ENCODE results near the gene PRKAB1.
"Not testable (repeated sequence)": the region's sequence is repeated elsewhere in the genome, so short reads cannot be mapped to it uniquely, and the experiment has no call there.

PRKAB1 gene

DNA sequence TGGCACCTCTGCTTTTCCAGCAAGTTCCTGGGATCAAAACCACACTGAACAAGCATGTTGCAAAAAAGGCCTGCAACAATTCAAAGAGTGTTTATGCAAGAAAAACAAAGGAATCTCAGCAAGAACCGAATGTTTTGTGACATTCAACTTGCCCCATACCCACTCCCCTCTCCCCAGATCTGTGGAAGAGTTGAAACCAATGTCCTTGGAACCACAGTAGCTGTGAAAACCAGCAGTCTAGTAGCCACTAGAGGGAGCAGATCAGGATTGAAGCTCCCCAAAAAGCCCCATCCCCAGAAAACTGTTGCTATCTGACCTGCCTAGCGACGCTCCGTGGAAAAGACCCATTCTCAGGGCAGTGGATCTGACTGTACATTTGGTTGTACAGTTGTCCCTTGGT lies 27.1 kb downstream of the PRKAB1 start:
- no peak overlapping the region for H3K4me3 ChIP-seq (ENCODE audit: low read depth, low read length)
- TF ChIP-seq, protein P1, sequence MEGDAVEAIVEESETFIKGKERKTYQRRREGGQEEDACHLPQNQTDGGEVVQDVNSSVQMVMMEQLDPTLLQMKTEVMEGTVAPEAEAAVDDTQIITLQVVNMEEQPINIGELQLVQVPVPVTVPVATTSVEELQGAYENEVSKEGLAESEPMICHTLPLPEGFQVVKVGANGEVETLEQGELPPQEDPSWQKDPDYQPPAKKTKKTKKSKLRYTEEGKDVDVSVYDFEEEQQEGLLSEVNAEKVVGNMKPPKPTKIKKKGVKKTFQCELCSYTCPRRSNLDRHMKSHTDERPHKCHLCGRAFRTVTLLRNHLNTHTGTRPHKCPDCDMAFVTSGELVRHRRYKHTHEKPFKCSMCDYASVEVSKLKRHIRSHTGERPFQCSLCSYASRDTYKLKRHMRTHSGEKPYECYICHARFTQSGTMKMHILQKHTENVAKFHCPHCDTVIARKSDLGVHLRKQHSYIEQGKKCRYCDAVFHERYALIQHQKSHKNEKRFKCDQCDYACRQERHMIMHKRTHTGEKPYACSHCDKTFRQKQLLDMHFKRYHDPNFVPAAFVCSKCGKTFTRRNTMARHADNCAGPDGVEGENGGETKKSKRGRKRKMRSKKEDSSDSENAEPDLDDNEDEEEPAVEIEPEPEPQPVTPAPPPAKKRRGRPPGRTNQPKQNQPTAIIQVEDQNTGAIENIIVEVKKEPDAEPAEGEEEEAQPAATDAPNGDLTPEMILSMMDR (IDR thresholded peaks at IDR 0.05; ENCODE audit: control insufficient read depth, extremely low read depth, insufficient read depth): peak; percentile 56
- no peak for DNase-seq (ENCODE audit: low read depth)

DNA sequence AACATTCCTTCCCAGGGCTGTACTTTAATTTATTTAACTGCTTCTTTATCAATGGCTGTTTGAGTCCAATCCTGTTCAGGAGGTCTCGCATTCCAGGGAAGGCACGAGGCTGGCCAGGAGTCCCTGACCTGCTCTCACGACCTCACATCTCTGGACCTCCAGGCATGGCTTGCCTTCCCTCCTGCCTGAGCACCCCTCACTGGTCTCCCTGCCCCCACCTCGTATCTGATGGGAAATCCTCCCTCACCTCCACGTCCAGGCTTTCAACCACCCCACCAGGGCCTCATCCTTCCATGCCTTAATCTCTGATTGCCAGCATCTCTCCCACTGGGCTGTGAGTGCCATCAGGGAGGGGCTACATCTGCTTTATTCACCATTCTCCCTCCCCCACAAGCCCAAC lies 29.0 kb downstream of the PRKAB1 start:
- TF ChIP-seq, protein P1 (IDR thresholded peaks at IDR 0.05; ENCODE audit: control insufficient read depth, extremely low read depth, insufficient read depth): no peak
- H3K4me3 ChIP-seq (ENCODE audit: low read depth, low read length): no peak overlapping the region
- DNase-seq (ENCODE audit: low read depth): no peak

DNA sequence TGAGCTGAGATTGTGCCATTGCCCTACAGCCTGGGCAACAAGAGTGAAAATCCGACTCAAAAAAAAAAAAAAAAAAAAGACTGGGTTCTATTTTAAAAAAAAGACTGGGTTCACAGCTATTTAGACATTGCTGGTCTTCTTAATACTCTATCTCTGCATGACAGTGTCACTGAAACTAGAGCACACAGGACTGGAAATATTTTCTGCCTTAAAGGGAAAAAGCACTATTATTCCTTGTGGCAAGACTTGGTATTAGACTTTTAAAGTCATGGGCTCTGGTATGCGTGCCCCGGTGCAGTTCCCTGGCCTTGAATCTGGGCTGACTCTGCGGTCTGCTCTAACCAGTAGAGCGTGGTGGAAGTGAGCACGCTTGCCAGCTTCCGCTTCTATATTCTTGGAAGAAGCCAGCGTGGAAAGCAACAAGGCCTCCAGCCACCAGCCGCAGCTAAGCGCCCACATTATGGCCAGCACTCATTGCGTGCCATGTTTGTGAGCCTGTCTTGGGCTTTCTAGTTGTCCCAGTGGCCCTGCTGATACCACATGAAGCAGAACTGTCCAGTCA lies 31.3 kb downstream of the PRKAB1 start:
- DNase-seq (ENCODE audit: low read depth): no peak
- no peak overlapping the region for H3K4me3 ChIP-seq (ENCODE audit: low read depth, low read length)
- TF ChIP-seq, protein P1 (IDR thresholded peaks at IDR 0.05; ENCODE audit: control insufficient read depth, extremely low read depth, insufficient read depth): no peak

DNA sequence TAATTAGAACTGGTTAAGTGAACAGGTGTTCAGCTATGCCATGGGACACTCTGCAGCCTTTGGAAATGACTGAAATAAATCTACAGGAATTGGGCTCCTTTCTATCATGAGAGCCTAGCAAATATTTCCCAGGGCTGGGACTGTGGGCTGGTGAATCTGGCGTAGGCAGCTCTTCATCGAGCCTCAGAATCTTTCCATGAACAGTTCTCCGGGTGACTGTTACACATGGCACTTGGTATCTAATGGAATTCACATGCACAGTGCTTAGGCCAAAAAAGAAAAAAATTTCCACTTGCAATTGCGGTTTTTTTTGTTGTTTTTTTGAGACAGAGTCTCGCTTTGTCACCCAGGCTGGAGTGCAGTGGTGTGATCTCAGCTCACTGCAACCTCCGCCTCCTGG lies 32.1 kb downstream of the PRKAB1 start:
- DNase-seq (ENCODE audit: low read depth): no peak
- no peak overlapping the region for H3K4me3 ChIP-seq (ENCODE audit: low read depth, low read length)
- TF ChIP-seq, protein P1 (IDR thresholded peaks at IDR 0.05; ENCODE audit: control insufficient read depth, extremely low read depth, insufficient read depth): no peak

DNA sequence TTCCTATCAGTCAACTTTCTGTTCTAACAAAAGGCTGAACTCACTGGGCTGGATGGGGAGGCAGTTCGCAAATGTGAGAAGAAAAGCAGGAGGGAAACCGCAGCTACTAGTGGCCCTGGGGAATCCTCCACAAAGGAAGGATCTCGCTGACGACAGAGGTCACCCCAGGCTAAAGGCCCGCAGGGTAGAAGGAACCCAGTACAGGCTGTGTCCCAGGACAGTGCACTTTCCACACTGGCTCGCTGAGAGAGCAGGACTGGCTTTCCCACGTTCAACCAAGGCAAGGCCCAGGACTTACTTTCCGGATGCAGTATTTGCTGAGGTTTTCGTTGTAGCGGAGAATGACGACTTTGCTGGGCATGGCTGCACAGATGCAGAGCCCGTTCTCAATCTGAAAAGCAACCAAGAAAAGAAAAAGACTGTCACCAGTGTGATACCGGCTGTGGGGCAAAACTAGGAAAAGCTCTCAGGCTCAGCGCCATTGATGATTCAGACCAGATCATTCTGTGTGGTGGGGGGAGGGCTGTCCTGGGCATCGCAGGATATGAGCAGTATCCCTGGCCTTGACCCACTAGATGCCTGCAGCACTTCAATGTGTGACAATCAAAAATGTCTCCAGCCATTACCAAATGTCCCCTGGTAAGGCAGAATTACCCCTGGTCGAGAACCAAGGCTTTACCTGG lies 36.3 kb downstream of the PRKAB1 start:
- no peak for DNase-seq (ENCODE audit: low read depth)
- TF ChIP-seq, protein P1 (IDR thresholded peaks at IDR 0.05; ENCODE audit: control insufficient read depth, extremely low read depth, insufficient read depth): no peak
- H3K4me3 ChIP-seq (ENCODE audit: low read depth, low read length): no peak overlapping the region

DNA sequence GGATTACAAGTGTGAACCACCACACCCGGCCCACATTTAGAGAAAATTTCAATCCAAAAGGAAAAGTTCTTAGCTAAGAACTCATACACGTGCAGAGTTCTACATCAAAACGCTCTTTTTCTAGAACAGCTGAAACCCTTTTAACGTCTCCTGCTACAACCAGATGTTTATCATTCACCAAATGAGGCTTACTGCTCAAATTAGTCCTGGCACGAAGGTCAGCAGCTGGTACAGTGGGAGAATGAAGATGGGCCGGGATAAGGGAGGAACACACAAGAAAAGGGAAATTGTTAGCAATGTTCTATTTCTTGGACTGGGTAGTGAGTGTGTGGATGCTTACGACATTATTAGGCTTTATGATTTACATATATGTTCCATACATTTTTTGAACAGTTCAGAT lies 37.2 kb downstream of the PRKAB1 start:
- DNase-seq (ENCODE audit: low read depth): no peak
- TF ChIP-seq, protein P1 (IDR thresholded peaks at IDR 0.05; ENCODE audit: control insufficient read depth, extremely low read depth, insufficient read depth): no peak
- no peak overlapping the region for H3K4me3 ChIP-seq (ENCODE audit: low read depth, low read length)

DNA sequence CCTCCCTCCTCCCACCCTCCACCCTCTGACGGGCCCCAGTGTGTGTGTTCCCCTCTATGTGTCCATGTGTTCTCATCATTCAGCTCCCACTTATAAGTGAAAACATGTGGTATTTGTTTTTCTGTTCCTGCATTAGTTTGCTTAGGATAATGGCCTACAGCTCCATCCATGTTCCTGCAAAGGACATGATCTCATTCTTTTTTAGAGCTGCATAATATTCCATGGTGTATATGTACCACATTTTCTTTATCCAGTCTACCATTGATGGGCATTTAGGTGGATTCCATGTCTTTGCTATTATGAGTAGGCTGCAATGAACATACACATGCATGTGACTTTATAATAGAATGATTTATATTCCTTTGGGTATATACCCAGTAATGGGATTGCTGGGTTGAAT lies 38.5 kb downstream of the PRKAB1 start:
- not testable (repeated sequence) for H3K4me3 ChIP-seq (ENCODE audit: low read depth, low read length)

More for the DNA sequence above, 38.5 kb downstream of the PRKAB1 start:
- DNase-seq (ENCODE audit: low read depth): not testable (repeated sequence)

Measured in LNCaP clone FGC (cell line).